ENCODE results near the gene RNPC3.

The RNPC3 gene

GRCh38 chr1:103516693-103517092 is 8.8 kb upstream of the RNPC3 start:
- Histone ChIP-seq H3K9ac (ENCODE audit: low read depth, low read length) (no peak overlapping the region), H3K27me3 (ENCODE audit: control insufficient read depth, insufficient read depth, low read length) (no peaks in the 10 kb centered on the region), H3K9me3 (ENCODE audit: control insufficient read depth, insufficient read depth, low read length) (no peaks in the 10 kb centered on the region), H3K4me1 (ENCODE audit: control insufficient read depth, insufficient read depth, low read length) (peaks cover 5% of the 10 kb centered on the region; the same call in 1 of the 2 replicates), H3K4me3 (ENCODE audit: low read depth, low read length) (no peak overlapping the region), H3K36me3 (ENCODE audit: control insufficient read depth, insufficient read depth, low read length) (no peaks in the 10 kb centered on the region), H3K27ac (ENCODE audit: low read depth, low read length) (no peak overlapping the region)

- H3K27me3 ChIP-seq (ENCODE audit: control insufficient read depth, insufficient read depth, low read length): no peaks in the 10 kb centered on the region
- peaks cover 5% of the 10 kb centered on the region; the same call in 1 of the 2 replicates for H3K4me1 ChIP-seq (ENCODE audit: control insufficient read depth, insufficient read depth, low read length)
- H3K9ac ChIP-seq (ENCODE audit: low read depth, low read length): no peak overlapping the region
- no peaks in the 10 kb centered on the region for H3K36me3 ChIP-seq (ENCODE audit: control insufficient read depth, insufficient read depth, low read length)
- no peaks in the 10 kb centered on the region for H3K9me3 ChIP-seq (ENCODE audit: control insufficient read depth, insufficient read depth, low read length)
- H3K27ac ChIP-seq (ENCODE audit: low read depth, low read length): no peak overlapping the region
- no peak overlapping the region for H3K4me3 ChIP-seq (ENCODE audit: low read depth, low read length)
Observed at GRCh38 chr1:103517380-103518047, 8.0 kb upstream of the RNPC3 start.

DNA sequence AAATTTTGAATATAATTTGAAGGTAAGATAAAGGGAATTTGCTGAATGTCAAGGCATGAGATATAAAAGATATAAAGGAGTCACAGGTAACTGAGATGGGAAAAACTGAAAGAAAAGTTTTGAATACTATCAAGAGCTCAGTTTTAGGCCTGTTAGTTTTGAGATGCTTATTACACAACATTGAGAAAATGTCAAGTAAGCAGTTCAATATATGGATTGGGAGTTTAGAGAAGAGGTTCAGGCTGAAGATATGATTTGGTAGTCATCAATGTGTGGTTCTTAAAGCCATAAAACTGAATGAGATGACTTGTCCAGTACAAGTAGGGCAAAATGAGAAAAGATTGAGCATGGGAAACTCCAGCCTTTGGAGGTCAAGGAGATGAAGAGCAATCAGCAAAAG is 4.7 kb upstream of the RNPC3 start:
- no peaks in the 10 kb centered on the region for H3K27me3 ChIP-seq (ENCODE audit: control insufficient read depth, insufficient read depth, low read length)

GRCh38 chr1:103523346-103523745 is 2.2 kb upstream of the RNPC3 start:
- Histone ChIP-seq H3K9me3 (ENCODE audit: control insufficient read depth, insufficient read depth, low read length) (no peaks in the 10 kb centered on the region), H3K27me3 (ENCODE audit: control insufficient read depth, insufficient read depth, low read length) (no peaks in the 10 kb centered on the region), H3K27ac (ENCODE audit: low read depth, low read length) (no peak overlapping the region), H3K9ac (ENCODE audit: low read depth, low read length) (no peak overlapping the region), H3K36me3 (ENCODE audit: control insufficient read depth, insufficient read depth, low read length) (0 out of 2 replicates have a peak, but pooled peaks cover under 1% of the 10 kb centered on the region), H3K4me3 (ENCODE audit: low read depth, low read length) (no peak overlapping the region), H3K4me1 (ENCODE audit: control insufficient read depth, insufficient read depth, low read length) (peaks cover 7% of the 10 kb centered on the region; the same call in 1 of the 2 replicates)

More for the DNA sequence above, 4.7 kb upstream of the RNPC3 start:
- Histone ChIP-seq H3K4me3 (ENCODE audit: low read depth, low read length) (no peak overlapping the region), H3K27ac (ENCODE audit: low read depth, low read length) (no peak overlapping the region), H3K4me1 (ENCODE audit: control insufficient read depth, insufficient read depth, low read length) (no peaks in the 10 kb centered on the region), H3K9ac (ENCODE audit: low read depth, low read length) (no peak overlapping the region), H3K9me3 (ENCODE audit: control insufficient read depth, insufficient read depth, low read length) (no peaks in the 10 kb centered on the region), H3K36me3 (ENCODE audit: control insufficient read depth, insufficient read depth, low read length) (no peaks in the 10 kb centered on the region)

- Histone ChIP-seq H3K9ac (ENCODE audit: low read depth, low read length) (no peak overlapping the region), H3K9me3 (ENCODE audit: control insufficient read depth, insufficient read depth, low read length) (no peaks in the 10 kb centered on the region), H3K36me3 (ENCODE audit: control insufficient read depth, insufficient read depth, low read length) (peaks cover 10% of the 10 kb centered on the region; the same call in 1 of the 2 replicates), H3K4me3 (ENCODE audit: low read depth, low read length) (peak overlapping the region; percentile 49), H3K27ac (ENCODE audit: low read depth, low read length) (no peak overlapping the region), H3K27me3 (ENCODE audit: control insufficient read depth, insufficient read depth, low read length) (no peaks in the 10 kb centered on the region), H3K4me1 (ENCODE audit: control insufficient read depth, insufficient read depth, low read length) (peaks cover 14% of the 10 kb centered on the region; the same call in 1 of the 2 replicates)
Observed at GRCh38 chr1:103525114-103525606, 339 bp upstream of the RNPC3 start.

GRCh38 chr1:103527331-103527730 is 1.8 kb downstream of the RNPC3 start:
- peak overlapping the region; percentile 100 for H3K4me3 ChIP-seq (ENCODE audit: low read depth, low read length)
- H3K27me3 ChIP-seq (ENCODE audit: control insufficient read depth, insufficient read depth, low read length): no peaks in the 10 kb centered on the region
- H3K9ac ChIP-seq (ENCODE audit: low read depth, low read length): no peak overlapping the region
- H3K36me3 ChIP-seq (ENCODE audit: control insufficient read depth, insufficient read depth, low read length): peaks cover 10% of the 10 kb centered on the region; the same call in 1 of the 2 replicates
- H3K9me3 ChIP-seq (ENCODE audit: control insufficient read depth, insufficient read depth, low read length): no peaks in the 10 kb centered on the region
- H3K27ac ChIP-seq (ENCODE audit: low read depth, low read length): no peak overlapping the region
- peaks cover 14% of the 10 kb centered on the region; the same call in 1 of the 2 replicates for H3K4me1 ChIP-seq (ENCODE audit: control insufficient read depth, insufficient read depth, low read length)

DNA sequence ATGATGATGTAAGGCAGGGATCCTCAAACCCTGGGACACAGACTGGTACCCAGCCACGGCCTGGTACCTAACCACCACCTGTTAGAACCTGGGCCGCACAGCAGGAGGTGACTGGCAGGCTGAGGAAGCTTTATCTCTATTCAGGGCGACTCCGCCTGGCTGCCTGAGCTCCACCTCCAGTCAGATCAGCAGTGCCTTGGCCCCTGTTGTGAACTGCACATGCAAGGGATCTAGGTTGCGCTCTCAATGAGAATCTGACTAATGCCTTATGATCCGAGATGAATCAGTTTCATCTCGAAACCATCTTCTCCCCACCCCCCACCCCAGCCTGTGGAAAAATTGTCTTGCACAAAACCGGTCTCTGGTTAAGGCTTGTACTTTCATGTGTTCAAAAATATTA is 4.2 kb downstream of the RNPC3 start:
- Histone ChIP-seq H3K4me3 (ENCODE audit: low read depth, low read length) (no peak overlapping the region), H3K27ac (ENCODE audit: low read depth, low read length) (no peak overlapping the region), H3K36me3 (ENCODE audit: control insufficient read depth, insufficient read depth, low read length) (peaks cover 22% of the 10 kb centered on the region), H3K4me1 (ENCODE audit: control insufficient read depth, insufficient read depth, low read length) (peaks cover 14% of the 10 kb centered on the region; the same call in 1 of the 2 replicates), H3K9me3 (ENCODE audit: control insufficient read depth, insufficient read depth, low read length) (no peaks in the 10 kb centered on the region), H3K9ac (ENCODE audit: low read depth, low read length) (no peak overlapping the region), H3K27me3 (ENCODE audit: control insufficient read depth, insufficient read depth, low read length) (no peaks in the 10 kb centered on the region)

- H3K4me3 ChIP-seq (ENCODE audit: low read depth, low read length): no peak overlapping the region
- H3K36me3 ChIP-seq (ENCODE audit: control insufficient read depth, insufficient read depth, low read length): peaks cover 96% of the 10 kb centered on the region
- H3K27ac ChIP-seq (ENCODE audit: low read depth, low read length): no peak overlapping the region
- H3K9ac ChIP-seq (ENCODE audit: low read depth, low read length): no peak overlapping the region
- H3K9me3 ChIP-seq (ENCODE audit: control insufficient read depth, insufficient read depth, low read length): no peaks in the 10 kb centered on the region
- H3K27me3 ChIP-seq (ENCODE audit: control insufficient read depth, insufficient read depth, low read length): no peaks in the 10 kb centered on the region
- no peaks in the 10 kb centered on the region for H3K4me1 ChIP-seq (ENCODE audit: control insufficient read depth, insufficient read depth, low read length)
Observed at GRCh38 chr1:103538226-103538625, 12.7 kb downstream of the RNPC3 start.

DNA sequence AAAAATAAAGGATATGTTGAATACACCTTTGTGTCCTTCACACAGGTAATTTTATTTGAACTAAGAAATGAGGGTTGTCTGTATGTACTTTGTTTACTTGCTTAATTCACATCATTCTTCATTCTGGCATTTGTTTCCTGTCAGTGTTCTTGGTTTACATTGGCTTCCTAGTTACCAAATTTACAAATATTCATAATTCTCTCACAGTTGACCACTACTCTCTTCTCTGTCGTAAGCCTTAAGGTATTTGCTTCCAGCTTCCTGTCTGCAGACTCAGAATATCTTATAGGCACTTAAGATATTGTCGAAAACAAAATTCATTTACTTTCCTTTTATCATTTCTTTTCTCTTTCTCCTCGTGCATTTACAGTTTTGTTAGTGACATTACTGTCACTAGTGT is 15.9 kb downstream of the RNPC3 start:
- Histone ChIP-seq H3K27ac (ENCODE audit: low read depth, low read length) (no peak overlapping the region), H3K36me3 (ENCODE audit: control insufficient read depth, insufficient read depth, low read length) (peaks cover 97% of the 10 kb centered on the region)

DNA sequence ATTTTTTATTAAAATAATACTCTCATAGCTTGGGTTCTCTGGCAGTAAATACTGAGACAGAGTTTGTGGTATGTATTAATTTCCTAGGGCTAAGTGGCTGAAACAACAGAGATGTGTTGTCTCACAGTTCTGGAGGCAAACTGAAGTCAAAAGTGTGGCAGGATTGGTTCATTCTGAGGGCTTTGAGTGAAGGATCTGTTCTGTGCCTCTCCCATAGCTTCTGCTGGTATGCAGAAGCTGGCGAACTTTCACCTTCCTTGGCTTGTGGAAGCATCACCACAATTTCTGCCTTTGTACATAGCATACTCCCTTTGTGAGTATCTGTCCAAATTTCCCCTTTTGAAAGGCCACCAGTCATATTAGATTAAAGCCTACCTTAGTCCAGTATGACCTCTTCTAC is 21.0 kb downstream of the RNPC3 start:
- Histone ChIP-seq H3K9me3 (ENCODE audit: control insufficient read depth, insufficient read depth, low read length) (no peaks in the 10 kb centered on the region), H3K36me3 (ENCODE audit: control insufficient read depth, insufficient read depth, low read length) (peaks cover 83% of the 10 kb centered on the region), H3K27me3 (ENCODE audit: control insufficient read depth, insufficient read depth, low read length) (no peaks in the 10 kb centered on the region), H3K27ac (ENCODE audit: low read depth, low read length) (no peak overlapping the region), H3K9ac (ENCODE audit: low read depth, low read length) (no peak overlapping the region), H3K4me3 (ENCODE audit: low read depth, low read length) (no peak overlapping the region), H3K4me1 (ENCODE audit: control insufficient read depth, insufficient read depth, low read length) (no peaks in the 10 kb centered on the region)

More for the DNA sequence above, 15.9 kb downstream of the RNPC3 start:
- Histone ChIP-seq H3K4me1 (ENCODE audit: control insufficient read depth, insufficient read depth, low read length) (no peaks in the 10 kb centered on the region), H3K9ac (ENCODE audit: low read depth, low read length) (no peak overlapping the region), H3K9me3 (ENCODE audit: control insufficient read depth, insufficient read depth, low read length) (no peaks in the 10 kb centered on the region), H3K4me3 (ENCODE audit: low read depth, low read length) (no peak overlapping the region), H3K27me3 (ENCODE audit: control insufficient read depth, insufficient read depth, low read length) (no peaks in the 10 kb centered on the region)

DNA sequence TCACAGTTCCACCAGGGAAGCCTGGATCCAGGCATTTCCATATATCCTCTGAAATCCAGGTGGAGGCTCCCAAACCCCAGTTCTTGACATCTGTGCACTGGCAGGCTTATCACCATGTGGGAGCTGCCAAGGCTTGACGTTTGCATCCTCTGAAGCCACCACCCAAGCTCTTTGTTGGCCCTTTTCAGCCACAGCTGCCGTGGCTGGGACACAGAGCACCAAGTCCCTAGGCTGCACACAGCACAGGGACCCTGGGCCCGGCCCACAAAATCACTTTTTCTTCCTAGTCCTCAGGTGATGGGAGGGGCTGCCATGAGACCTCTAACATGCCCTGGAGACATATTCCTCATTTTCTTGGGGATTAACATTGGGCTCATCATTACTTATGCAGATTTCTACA is 22.3 kb downstream of the RNPC3 start:
- no peaks in the 10 kb centered on the region for H3K9me3 ChIP-seq (ENCODE audit: control insufficient read depth, insufficient read depth, low read length)
- no peak overlapping the region for H3K27ac ChIP-seq (ENCODE audit: low read depth, low read length)
- H3K4me1 ChIP-seq (ENCODE audit: control insufficient read depth, insufficient read depth, low read length): no peaks in the 10 kb centered on the region
- no peaks in the 10 kb centered on the region for H3K27me3 ChIP-seq (ENCODE audit: control insufficient read depth, insufficient read depth, low read length)
- H3K4me3 ChIP-seq (ENCODE audit: low read depth, low read length): no peak overlapping the region
- peaks cover 79% of the 10 kb centered on the region for H3K36me3 ChIP-seq (ENCODE audit: control insufficient read depth, insufficient read depth, low read length)
- no peak overlapping the region for H3K9ac ChIP-seq (ENCODE audit: low read depth, low read length)

Data from HUES48 (cell line).